GM18526 (cell line): Measurements from ENCODE around the gene RNF123.

Source experiments
- POLR2A ChIP-seq: IDR thresholded peaks from 3 replicates; pipeline ENCODE4 v1.6.1; 2011; ENCODE audit not compliant: insufficient read length; ENCODE audit errors: extremely low read depth

The RNF123 gene

GRCh38 chr3:49701388-49702077 lies 12.2 kb downstream of the RNF123 start:
- TF ChIP-seq POLR2A = no peak

DNA sequence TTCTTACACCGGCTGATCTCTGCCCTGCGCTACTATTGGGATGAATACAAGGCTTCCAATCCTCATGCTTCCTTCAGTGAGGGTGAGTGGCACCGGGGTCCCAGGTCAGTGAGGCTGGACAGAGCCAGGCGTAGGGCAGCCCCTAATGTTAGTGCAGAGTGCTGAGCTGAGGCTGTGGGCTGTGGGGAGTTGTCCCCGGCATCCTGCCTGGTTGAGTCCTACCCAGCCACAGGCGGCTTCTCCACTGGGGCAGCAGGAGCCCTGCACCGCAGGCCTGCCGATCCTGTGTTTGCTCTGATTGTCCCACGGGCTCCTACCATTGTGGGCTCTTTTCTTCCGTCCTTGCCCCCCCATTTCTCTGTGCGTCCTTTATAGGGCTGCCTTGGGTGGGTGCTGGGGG lies 13.3 kb downstream of the RNF123 start:
- no peak for TF ChIP-seq POLR2A

GRCh38 chr3:49703443-49703927 lies 14.1 kb downstream of the RNF123 start:
- TF ChIP-seq POLR2A = no peak

DNA sequence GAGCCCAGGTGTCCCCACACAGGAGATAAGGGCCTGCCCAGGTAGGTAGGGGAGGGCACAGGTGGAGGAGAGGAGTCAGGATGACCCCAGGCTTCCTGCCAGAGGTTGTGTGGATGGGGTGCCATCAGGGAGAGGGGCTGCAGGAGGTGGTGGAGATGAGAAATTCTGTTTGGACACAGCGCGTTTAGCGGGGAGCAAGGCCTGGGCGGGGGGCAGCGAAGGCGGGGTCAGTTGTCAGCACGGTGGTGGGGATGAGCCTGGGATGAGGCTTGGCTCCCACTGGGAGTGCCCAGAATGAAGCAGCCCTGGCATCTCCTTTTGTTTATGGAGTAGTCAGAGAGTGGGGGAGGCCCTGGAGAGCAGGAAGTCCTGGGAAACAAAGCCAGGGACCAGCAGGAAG lies 14.6 kb downstream of the RNF123 start:
- no peak for TF ChIP-seq POLR2A

- no peak for TF ChIP-seq POLR2A
These were observed 15.3 kb downstream of the RNF123 start for GRCh38 chr3:49704629-49705028.

DNA sequence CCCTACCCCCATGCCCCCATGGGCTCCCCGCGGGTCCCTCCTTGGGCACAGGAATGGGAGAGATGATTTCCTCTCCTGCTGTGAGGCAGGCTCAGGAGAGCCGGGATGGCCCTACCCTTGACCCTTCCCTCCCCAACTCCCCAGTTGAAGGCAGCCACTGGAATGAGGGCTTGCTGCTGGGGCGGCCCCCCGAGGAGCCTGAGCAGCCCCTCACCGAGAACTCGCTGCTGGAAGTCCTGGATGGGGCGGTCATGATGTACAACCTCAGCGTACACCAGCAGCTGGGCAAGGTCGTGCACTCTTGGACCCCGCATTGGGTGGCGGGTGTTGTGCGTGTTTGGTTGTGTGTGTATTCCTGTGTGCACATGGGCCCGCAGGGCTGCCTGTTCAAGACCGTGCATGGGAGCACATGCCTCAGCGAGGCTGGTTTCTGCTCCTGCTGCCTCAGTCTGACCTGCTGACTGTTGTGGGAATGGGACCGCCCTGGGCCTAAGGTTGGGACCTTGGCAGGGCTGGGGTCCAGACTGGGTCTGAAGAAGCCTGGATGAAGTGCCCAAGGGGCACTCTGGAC lies 16.1 kb downstream of the RNF123 start:
- no peak for TF ChIP-seq POLR2A

DNA sequence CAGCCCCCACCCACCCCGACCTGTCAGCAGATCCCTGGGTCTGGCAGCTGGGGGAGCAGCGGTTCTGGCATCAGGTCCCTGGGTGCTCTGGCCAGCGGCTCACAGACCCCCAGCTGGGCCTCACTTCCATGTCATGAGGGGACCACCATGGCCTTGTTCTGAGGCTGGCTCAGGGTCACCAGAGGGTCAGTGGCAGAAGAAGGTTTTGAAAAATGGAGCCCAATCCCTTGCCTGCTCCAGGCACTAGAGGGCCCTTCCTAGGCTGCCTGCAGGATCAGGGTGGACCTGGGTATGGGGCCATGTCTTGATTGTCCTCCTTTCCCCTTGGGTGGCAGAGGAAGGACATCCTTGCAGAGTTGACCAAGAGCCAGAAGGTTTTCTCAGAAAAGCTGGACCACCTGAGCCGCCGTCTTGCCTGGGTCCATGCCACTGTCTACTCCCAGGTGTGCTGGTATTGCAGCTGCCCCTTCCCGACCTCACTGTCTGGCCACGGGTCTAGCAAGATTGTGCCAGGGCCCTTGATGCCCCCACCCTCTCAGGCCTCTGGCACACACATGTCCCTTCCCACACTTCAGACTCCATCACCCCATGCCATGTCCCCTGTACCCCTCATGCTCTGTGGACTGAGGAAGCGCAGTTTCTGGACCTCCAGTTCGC lies 17.2 kb downstream of the RNF123 start:
- TF ChIP-seq POLR2A = no peak

GRCh38 chr3:49707113-49707480 lies 17.7 kb downstream of the RNF123 start:
- no peak for TF ChIP-seq POLR2A

- no peak for TF ChIP-seq POLR2A
These were observed 20.5 kb downstream of the RNF123 start for GRCh38 chr3:49709852-49710251.

DNA sequence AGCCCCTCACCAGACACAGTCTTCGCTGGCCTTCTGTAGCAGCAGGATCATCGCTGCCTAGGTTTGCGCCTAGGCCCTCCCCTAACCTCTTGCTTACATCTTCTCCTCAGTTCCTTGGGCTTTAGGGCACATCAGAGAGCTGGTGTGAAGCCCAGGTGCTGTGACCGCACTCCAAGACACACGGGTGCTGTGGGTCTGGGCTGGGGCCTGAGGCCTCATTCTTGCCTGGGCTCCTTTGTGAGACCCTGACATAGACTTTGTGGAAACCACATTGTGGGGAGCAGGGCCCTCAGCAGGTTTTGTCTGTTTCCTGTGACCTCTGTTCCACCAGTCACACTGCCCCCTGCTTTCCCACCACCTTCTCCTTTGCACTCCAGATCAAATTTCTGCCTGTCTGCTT lies 22.1 kb downstream of the RNF123 start:
- TF ChIP-seq POLR2A = no peak

DNA sequence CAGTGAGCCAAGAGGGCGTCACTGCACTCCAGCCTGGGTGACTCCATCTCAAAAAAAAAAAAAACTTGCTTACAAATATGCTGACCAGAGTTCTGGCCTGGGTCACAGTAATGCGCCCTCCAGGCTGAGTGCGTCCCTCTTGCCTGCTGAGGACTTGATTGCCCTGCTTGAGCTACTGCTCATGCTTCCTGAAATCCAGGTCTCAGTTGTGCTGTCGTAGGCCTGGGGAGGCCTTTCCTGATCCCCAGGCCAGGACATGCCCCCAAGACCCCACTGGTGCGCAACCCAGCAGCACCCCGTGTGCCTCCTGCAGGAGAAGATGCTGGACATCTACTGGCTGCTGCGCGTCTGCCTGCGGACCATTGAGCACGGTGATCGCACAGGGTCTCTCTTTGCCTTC lies 22.8 kb downstream of the RNF123 start:
- TF ChIP-seq POLR2A = no peak

GRCh38 chr3:49712631-49713317 lies 23.4 kb downstream of the RNF123 start:
- TF ChIP-seq POLR2A = no peak

GRCh38 chr3:49713336-49714105 lies 24.2 kb downstream of the RNF123 start:
- no peak for TF ChIP-seq POLR2A

DNA sequence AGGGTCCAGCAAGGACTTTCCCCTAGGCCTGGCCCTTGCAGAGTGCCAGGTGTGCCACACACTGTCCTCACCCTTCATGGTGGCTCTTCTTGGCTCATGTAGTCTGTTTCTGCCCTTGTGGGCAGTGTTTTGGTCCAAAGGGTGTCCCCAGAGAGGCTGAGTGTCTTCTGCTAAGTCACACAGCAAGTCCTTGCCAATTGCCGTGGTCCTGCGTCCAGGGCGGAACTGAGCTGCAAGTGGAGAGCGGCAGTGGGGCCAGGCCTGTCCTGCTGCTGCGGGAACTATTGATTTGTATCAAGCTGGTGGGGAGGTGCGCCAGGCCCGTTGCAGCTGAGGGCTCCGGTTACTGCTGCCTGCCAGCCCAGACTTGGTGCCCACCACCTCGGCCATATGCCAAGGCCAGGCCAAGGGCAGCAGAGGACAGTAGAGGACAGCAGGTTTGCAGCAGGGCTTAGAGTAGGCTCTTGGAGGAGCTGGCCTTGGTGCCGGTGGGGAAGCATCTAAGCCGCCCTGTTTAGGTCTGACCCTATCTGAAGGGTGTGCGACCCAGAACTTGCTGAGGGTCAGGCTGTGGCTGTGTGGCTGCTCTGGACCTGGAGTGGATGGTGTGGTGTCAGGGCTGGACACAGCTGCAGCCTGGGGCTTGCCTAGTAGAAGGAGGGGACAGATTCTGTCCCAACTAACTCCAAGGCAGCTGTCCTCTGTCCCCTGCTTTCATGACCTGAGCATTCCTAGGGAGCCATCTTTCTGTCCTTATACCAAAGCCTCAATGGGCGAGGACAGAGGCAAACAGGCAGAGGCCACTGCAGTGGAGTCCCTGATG lies 25.6 kb downstream of the RNF123 start:
- no peak for TF ChIP-seq POLR2A
